HEK293 (cell line): Measurements from ENCODE around the gene NFATC3.

Experiments used
- CTCF ChIA-PET: fragments of 350-600 bp; formaldehyde crosslinking; extraction: SDS; loops from one replicate; lab custom pipeline; 2021; ENCODE audit warnings: antibody characterized with exemption; lab: Yijun Ruan, JAX
- POLR2A ChIA-PET: fragments of 300-600 bp; formaldehyde crosslinking; extraction: SDS; loops from one replicate; lab custom pipeline; 2020; ENCODE audit warnings: antibody characterized with exemption, inconsistent platforms; lab: Yijun Ruan, JAX
- H3K27ac ChIP-seq: fragments of 200-500 bp; sonication (Bioruptor generic); 2 replicates; pipeline ENCODE4 v1.5.1; 2014; ENCODE audit warnings: low read depth, low read length, control low read depth, inconsistent platforms; ENCODE audit errors: extremely low read depth
- H3K36me3 ChIP-seq, 2 experiments: fragments of 200-500 bp in 1 of 2; sonication (Bioruptor generic) in 1 of 2; 1 replicate in 1 of 2; 2 replicates in 1 of 2; pipeline ENCODE4 v1.5.1; 2014 to 2017; ENCODE audit warnings: inconsistent platforms in 2 of 2, low read length in 2 of 2; ENCODE audit not compliant: control insufficient read depth in 2 of 2, insufficient read depth in 1 of 2
- H3K4me1 ChIP-seq: fragments of 200-500 bp; sonication (Bioruptor generic); 2 replicates; pipeline ENCODE4 v1.5.1; 2014; ENCODE audit warnings: mild to moderate bottlenecking, low read length, inconsistent platforms; ENCODE audit not compliant: control insufficient read depth, insufficient read depth
- H3K4me3 ChIP-seq: 2 replicates; pipeline ENCODE4 v1.5.1; 2011; ENCODE audit warnings: low read depth, mild to moderate bottlenecking, control low read depth, low read length, moderate library complexity
- H3K9me3 ChIP-seq: fragments of 200-500 bp; sonication (Bioruptor generic); 2 replicates; pipeline ENCODE4 v1.5.1; 2014; ENCODE audit warnings: low read depth, low read length, inconsistent platforms; ENCODE audit not compliant: control insufficient read depth, insufficient read depth
- BCL11A ChIP-seq: fragments of 450-650 bp; formaldehyde crosslinking; IDR thresholded peaks from 2 replicates; pipeline ENCODE4 v1.5.1; 2016; ENCODE audit warnings: low read depth, missing biosample characterization, missing genetic modification characterization
- GLIS1 ChIP-seq: fragments of 450-650 bp; formaldehyde crosslinking; IDR thresholded peaks from 2 replicates; pipeline ENCODE4 v1.5.1; 2016; ENCODE audit warnings: missing biosample characterization, missing genetic modification characterization
- IKZF3 ChIP-seq: fragments of 450-650 bp; IDR thresholded peaks from 2 replicates; pipeline ENCODE4 v1.5.0; 2018; ENCODE audit warnings: missing biosample characterization, mild to moderate bottlenecking, missing genetic modification characterization, moderate library complexity
- KLF8 ChIP-seq: fragments of 450-650 bp; formaldehyde crosslinking; IDR thresholded peaks from 2 replicates; pipeline ENCODE4 v1.5.1; 2016; ENCODE audit warnings: missing biosample characterization, missing genetic modification characterization
- PRDM10 ChIP-seq: fragments of 450-650 bp; formaldehyde crosslinking; IDR thresholded peaks from 2 replicates; pipeline ENCODE4 v1.5.1; 2016; ENCODE audit warnings: missing biosample characterization, missing genetic modification characterization
- RBAK ChIP-seq: fragments of 450-650 bp; formaldehyde crosslinking; IDR thresholded peaks from 2 replicates; pipeline ENCODE4 v1.5.1; 2016; ENCODE audit warnings: missing biosample characterization, missing genetic modification characterization
- REPIN1 ChIP-seq: fragments of 450-650 bp; formaldehyde crosslinking; IDR thresholded peaks from 2 replicates; pipeline ENCODE4 v1.5.1; 2017; ENCODE audit warnings: missing biosample characterization, missing genetic modification characterization, low read depth
- SCRT1 ChIP-seq: fragments of 450-650 bp; formaldehyde crosslinking; IDR thresholded peaks from 2 replicates; pipeline ENCODE4 v1.5.1; 2016; ENCODE audit warnings: missing biosample characterization, missing genetic modification characterization, borderline replicate concordance
- TCF7L2 ChIP-seq: IDR thresholded peaks from 2 replicates; pipeline ENCODE4 v1.6.1; 2011; ENCODE audit warnings: low read depth, mild to moderate bottlenecking, inconsistent platforms, low read length, moderate library complexity, borderline replicate concordance
- TRIM28 ChIP-seq: IDR thresholded peaks from 2 replicates; pipeline ENCODE4 v1.6.1; 2011; ENCODE audit warnings: low read length, control low read depth, borderline replicate concordance
- YY1 ChIP-seq: fragments of 450-650 bp; formaldehyde crosslinking; IDR thresholded peaks from 2 replicates; pipeline ENCODE4 v1.5.1; 2018; ENCODE audit warnings: missing biosample characterization, missing genetic modification characterization
- ZFP41 ChIP-seq: fragments of 450-650 bp; formaldehyde crosslinking; IDR thresholded peaks from 2 replicates; pipeline ENCODE4 v1.5.1; 2016; ENCODE audit warnings: missing biosample characterization, missing genetic modification characterization, borderline replicate concordance
- ZNF138 ChIP-seq: fragments of 450-650 bp; formaldehyde crosslinking; IDR thresholded peaks from 2 replicates; pipeline ENCODE4 v1.5.1; 2016; ENCODE audit warnings: missing biosample characterization, missing genetic modification characterization, borderline replicate concordance
- ZNF140 ChIP-seq: fragments of 450-650 bp; formaldehyde crosslinking; IDR thresholded peaks from 2 replicates; pipeline ENCODE4 v1.5.1; 2016; ENCODE audit warnings: missing biosample characterization, missing genetic modification characterization
- ZNF169 ChIP-seq: fragments of 450-650 bp; formaldehyde crosslinking; IDR thresholded peaks from 2 replicates; pipeline ENCODE4 v1.5.1; 2016; ENCODE audit warnings: missing biosample characterization, missing genetic modification characterization
- ZNF26 ChIP-seq: fragments of 450-650 bp; formaldehyde crosslinking; IDR thresholded peaks from 2 replicates; pipeline ENCODE4 v1.5.1; 2016; ENCODE audit warnings: missing biosample characterization, missing genetic modification characterization
- ZNF48 ChIP-seq: fragments of 450-650 bp; formaldehyde crosslinking; IDR thresholded peaks from 2 replicates; pipeline ENCODE4 v1.5.1; 2016; ENCODE audit warnings: missing biosample characterization, missing genetic modification characterization
- ZNF529 ChIP-seq: fragments of 450-650 bp; formaldehyde crosslinking; IDR thresholded peaks from 2 replicates; pipeline ENCODE4 v1.5.1; 2017; ENCODE audit warnings: missing genetic modification characterization, missing biosample characterization; ENCODE audit not compliant: insufficient replicate concordance
- ZNF555 ChIP-seq: fragments of 450-650 bp; formaldehyde crosslinking; conservative IDR thresholded peaks from 2 replicates; pipeline ENCODE4 v1.5.1; 2017; ENCODE audit warnings: missing biosample characterization, mild to moderate bottlenecking, missing genetic modification characterization, inconsistent platforms
- ZNF558 ChIP-seq: fragments of 450-650 bp; formaldehyde crosslinking; IDR thresholded peaks from 2 replicates; pipeline ENCODE4 v1.5.1; 2016; ENCODE audit warnings: missing biosample characterization, missing genetic modification characterization
- ZNF645 ChIP-seq: fragments of 450-650 bp; formaldehyde crosslinking; IDR thresholded peaks from 2 replicates; pipeline ENCODE4; 2016; ENCODE audit warnings: missing biosample characterization, missing genetic modification characterization
- ZNF658 ChIP-seq: fragments of 450-650 bp; formaldehyde crosslinking; IDR thresholded peaks from 2 replicates; pipeline ENCODE4; 2016; ENCODE audit warnings: missing biosample characterization, missing genetic modification characterization
- ZNF670 ChIP-seq: fragments of 450-650 bp; formaldehyde crosslinking; IDR thresholded peaks from 2 replicates; pipeline ENCODE4 v1.5.1; 2016; ENCODE audit warnings: missing biosample characterization, missing genetic modification characterization, low read depth
- ZNF677 ChIP-seq: fragments of 450-650 bp; IDR thresholded peaks from 2 replicates; pipeline ENCODE4 v1.5.0; 2018; ENCODE audit warnings: missing biosample characterization, mild to moderate bottlenecking, missing genetic modification characterization, moderate library complexity
- ZNF704 ChIP-seq: fragments of 450-650 bp; formaldehyde crosslinking; IDR thresholded peaks from 2 replicates; pipeline ENCODE4 v1.5.1; 2016; ENCODE audit warnings: missing biosample characterization, missing genetic modification characterization
- ZNF777 ChIP-seq: fragments of 450-650 bp; formaldehyde crosslinking; IDR thresholded peaks from 2 replicates; pipeline ENCODE4 v1.5.1; 2017; ENCODE audit warnings: missing biosample characterization, missing genetic modification characterization, borderline replicate concordance
- ZSCAN5A ChIP-seq: fragments of 450-650 bp; formaldehyde crosslinking; IDR thresholded peaks from 2 replicates; pipeline ENCODE4 v1.5.1; 2016; ENCODE audit warnings: missing biosample characterization, missing genetic modification characterization

The NFATC3 gene

GRCh38 chr16:68190081-68190480 is 104.9 kb downstream of the NFATC3 start:
- CTCF ChIA-PET, result no interaction called here
- TF ChIP-seq GLIS1 (tag by site-specific recombination) (no peak), ZNF555 (no peak), ZNF138 (no peak), KLF8 (tag by site-specific recombination) (no peak), ZNF704 (tag by site-specific recombination) (no peak), ZNF670 (tag by site-specific recombination) (no peak), ZFP41 (tag by site-specific recombination) (no peak), REPIN1 (tag by site-specific recombination) (no peak), ZNF558 (tag by site-specific recombination) (no peak)
- Histone ChIP-seq H3K4me3 (no peak overlapping the region), H3K27ac (no peak overlapping the region), H3K36me3 (peaks cover 0 to 53% of the 10 kb centered on the region in 2 experiments; a peak in 1 of 3 replicates), H3K9me3 (no peaks in the 10 kb centered on the region), H3K4me1 (no peaks in the 10 kb centered on the region)
- POLR2A ChIA-PET, result no interaction called here

- ChIA-PET CTCF (no interaction called here), POLR2A (no interaction called here)
- no peak overlapping the region for H3K4me3 ChIP-seq
- peaks cover 0 to 48% of the 10 kb centered on the region in 2 experiments; a peak in 1 of 3 replicates for H3K36me3 ChIP-seq
- H3K9me3 ChIP-seq, result no peaks in the 10 kb centered on the region
- no peaks in the 10 kb centered on the region for H3K4me1 ChIP-seq
- H3K27ac ChIP-seq, result no peak overlapping the region
- TF ChIP-seq YY1 (tag by site-specific recombination), result no peak
- TF ChIP-seq TCF7L2, result no peak
- no peak for TF ChIP-seq RBAK (tag by site-specific recombination)
- TF ChIP-seq ZNF677 (tag by site-specific recombination), result no peak
- TF ChIP-seq IKZF3 (tag by site-specific recombination), result no peak
- no peak for TF ChIP-seq ZNF48 (tag by site-specific recombination)
- TF ChIP-seq ZNF26 (tag by site-specific recombination), result no peak
- no peak for TF ChIP-seq ZNF169 (tag by site-specific recombination)
- no peak for TF ChIP-seq BCL11A (tag by site-specific recombination)
- TF ChIP-seq ZNF140 (tag by site-specific recombination), result no peak
- TF ChIP-seq ZNF645 (tag by site-specific recombination), result no peak
- no peak for TF ChIP-seq ZNF529
- no peak for TF ChIP-seq TRIM28
- no peak for TF ChIP-seq PRDM10 (tag by site-specific recombination)
- TF ChIP-seq SCRT1 (tag by site-specific recombination), result no peak
- no peak for TF ChIP-seq ZNF658 (tag by site-specific recombination)
- no peak for TF ChIP-seq ZNF777 (tag by site-specific recombination)
- no peak for TF ChIP-seq ZSCAN5A (tag by site-specific recombination)
Observed at GRCh38 chr16:68190736-68191510, 105.8 kb downstream of the NFATC3 start.
